Measurements from ENCODE around the gene SCAPER.

DNA sequence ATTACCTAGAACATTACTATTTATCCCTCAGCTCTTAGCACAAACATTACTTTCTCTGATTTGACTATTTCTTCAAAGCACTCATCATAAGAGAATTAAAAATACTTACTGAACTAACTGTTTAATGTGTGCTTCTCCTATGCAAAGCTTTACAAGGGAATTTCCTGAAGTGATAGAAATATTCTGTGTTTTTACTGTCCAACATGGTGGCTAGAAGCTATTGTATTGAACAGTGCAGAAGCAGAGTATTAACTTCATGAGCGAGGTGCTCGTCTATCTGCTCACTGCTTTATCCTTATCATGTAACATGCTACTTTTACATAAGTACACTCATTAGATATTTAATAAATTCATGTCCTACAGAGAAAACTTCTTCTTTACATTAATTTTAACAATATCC lies 329.5 kb downstream of the SCAPER start:
- TF ChIP-seq, protein P1, sequence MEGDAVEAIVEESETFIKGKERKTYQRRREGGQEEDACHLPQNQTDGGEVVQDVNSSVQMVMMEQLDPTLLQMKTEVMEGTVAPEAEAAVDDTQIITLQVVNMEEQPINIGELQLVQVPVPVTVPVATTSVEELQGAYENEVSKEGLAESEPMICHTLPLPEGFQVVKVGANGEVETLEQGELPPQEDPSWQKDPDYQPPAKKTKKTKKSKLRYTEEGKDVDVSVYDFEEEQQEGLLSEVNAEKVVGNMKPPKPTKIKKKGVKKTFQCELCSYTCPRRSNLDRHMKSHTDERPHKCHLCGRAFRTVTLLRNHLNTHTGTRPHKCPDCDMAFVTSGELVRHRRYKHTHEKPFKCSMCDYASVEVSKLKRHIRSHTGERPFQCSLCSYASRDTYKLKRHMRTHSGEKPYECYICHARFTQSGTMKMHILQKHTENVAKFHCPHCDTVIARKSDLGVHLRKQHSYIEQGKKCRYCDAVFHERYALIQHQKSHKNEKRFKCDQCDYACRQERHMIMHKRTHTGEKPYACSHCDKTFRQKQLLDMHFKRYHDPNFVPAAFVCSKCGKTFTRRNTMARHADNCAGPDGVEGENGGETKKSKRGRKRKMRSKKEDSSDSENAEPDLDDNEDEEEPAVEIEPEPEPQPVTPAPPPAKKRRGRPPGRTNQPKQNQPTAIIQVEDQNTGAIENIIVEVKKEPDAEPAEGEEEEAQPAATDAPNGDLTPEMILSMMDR (IDR thresholded peaks at IDR 0.05; ENCODE audit: poor library complexity, severe bottlenecking) = no peak
- TF ChIP-seq POLR2AphosphoS5 (IDR thresholded peaks at IDR 0.05) (no peak), EZH2 (IDR thresholded peaks at IDR 0.05; ENCODE audit: borderline replicate concordance, insufficient read depth, low read length, poor library complexity, severe bottlenecking) (no peak), EP300 (conservative IDR thresholded peaks at IDR 0.05; ENCODE audit: poor library complexity, severe bottlenecking) (no peak), TAF1 (IDR thresholded peaks at IDR 0.05; ENCODE audit: low read depth) (no peak)
- TF ChIP-seq, protein P2, sequence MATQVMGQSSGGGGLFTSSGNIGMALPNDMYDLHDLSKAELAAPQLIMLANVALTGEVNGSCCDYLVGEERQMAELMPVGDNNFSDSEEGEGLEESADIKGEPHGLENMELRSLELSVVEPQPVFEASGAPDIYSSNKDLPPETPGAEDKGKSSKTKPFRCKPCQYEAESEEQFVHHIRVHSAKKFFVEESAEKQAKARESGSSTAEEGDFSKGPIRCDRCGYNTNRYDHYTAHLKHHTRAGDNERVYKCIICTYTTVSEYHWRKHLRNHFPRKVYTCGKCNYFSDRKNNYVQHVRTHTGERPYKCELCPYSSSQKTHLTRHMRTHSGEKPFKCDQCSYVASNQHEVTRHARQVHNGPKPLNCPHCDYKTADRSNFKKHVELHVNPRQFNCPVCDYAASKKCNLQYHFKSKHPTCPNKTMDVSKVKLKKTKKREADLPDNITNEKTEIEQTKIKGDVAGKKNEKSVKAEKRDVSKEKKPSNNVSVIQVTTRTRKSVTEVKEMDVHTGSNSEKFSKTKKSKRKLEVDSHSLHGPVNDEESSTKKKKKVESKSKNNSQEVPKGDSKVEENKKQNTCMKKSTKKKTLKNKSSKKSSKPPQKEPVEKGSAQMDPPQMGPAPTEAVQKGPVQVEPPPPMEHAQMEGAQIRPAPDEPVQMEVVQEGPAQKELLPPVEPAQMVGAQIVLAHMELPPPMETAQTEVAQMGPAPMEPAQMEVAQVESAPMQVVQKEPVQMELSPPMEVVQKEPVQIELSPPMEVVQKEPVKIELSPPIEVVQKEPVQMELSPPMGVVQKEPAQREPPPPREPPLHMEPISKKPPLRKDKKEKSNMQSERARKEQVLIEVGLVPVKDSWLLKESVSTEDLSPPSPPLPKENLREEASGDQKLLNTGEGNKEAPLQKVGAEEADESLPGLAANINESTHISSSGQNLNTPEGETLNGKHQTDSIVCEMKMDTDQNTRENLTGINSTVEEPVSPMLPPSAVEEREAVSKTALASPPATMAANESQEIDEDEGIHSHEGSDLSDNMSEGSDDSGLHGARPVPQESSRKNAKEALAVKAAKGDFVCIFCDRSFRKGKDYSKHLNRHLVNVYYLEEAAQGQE (IDR thresholded peaks at IDR 0.05; ENCODE audit: borderline replicate concordance) = no peak
